Smooth muscle cell (in vitro differentiated cells): ENCODE data around the gene PLEKHO1. TPM values are rescaled to one million over a fixed set of nuclear protein-coding genes. Genes with fewer than 3 reads are reported as not detected.
"Not testable (repeated sequence)": the region's sequence is repeated elsewhere in the genome, so short reads cannot be mapped to it uniquely, and the experiment has no call there.

Experiments
- DNase-seq: peaks from one replicate; lab custom pipeline; 2025; ENCODE audit not compliant: unreplicated experiment; lab: John Stamatoyannopoulos, UW
- H2AFZ ChIP-seq: fragments of 200-600 bp; sonication (generic); 2 replicates; pipeline ENCODE4 v1.6.0; 2016; ENCODE audit warnings: antibody characterized with exemption, low read depth, mild to moderate bottlenecking
- H3F3A ChIP-seq: fragments of 200-600 bp; sonication (generic); 2 replicates; pipeline ENCODE4 v1.6.0; 2017; ENCODE audit warnings: antibody characterized with exemption, low read depth
- H3K27ac ChIP-seq: fragments of 200-600 bp; sonication (generic); 2 replicates; pipeline ENCODE4 v1.5.1; 2016; ENCODE audit warnings: low read depth, mild to moderate bottlenecking
- H3K27me3 ChIP-seq: fragments of 200-600 bp; sonication (generic); 2 replicates; pipeline ENCODE4 v1.6.1; 2016; ENCODE audit warnings: low read depth, mild to moderate bottlenecking
- H3K36me3 ChIP-seq: fragments of 200-600 bp; sonication (generic); 2 replicates; pipeline ENCODE4 v1.5.1; 2016; ENCODE audit warnings: low read depth
- H3K4me1 ChIP-seq: fragments of 200-600 bp; sonication (generic); 2 replicates; pipeline ENCODE4 v1.5.1; 2016; ENCODE audit warnings: low read depth
- H3K4me2 ChIP-seq: fragments of 200-600 bp; sonication (generic); 2 replicates; pipeline ENCODE4 v1.6.0; 2016; ENCODE audit warnings: mild to moderate bottlenecking
- H3K4me3 ChIP-seq: fragments of 200-600 bp; sonication (generic); 2 replicates; pipeline ENCODE4 v1.5.1; 2016; ENCODE audit warnings: mild to moderate bottlenecking
- H3K79me2 ChIP-seq: fragments of 200-600 bp; sonication (generic); 2 replicates; pipeline ENCODE4 v1.6.0; 2016; ENCODE audit warnings: low read depth, mild to moderate bottlenecking
- H3K9ac ChIP-seq: fragments of 200-600 bp; sonication (generic); 2 replicates; pipeline ENCODE4 v1.6.0; 2016; ENCODE audit warnings: low read depth
- H3K9me3 ChIP-seq: fragments of 200-600 bp; sonication (generic); replicated peaks from 2 replicates; pipeline ENCODE4 v1.5.1; 2016; ENCODE audit warnings: low read depth
- H4K20me1 ChIP-seq: fragments of 200-600 bp; sonication (generic); 2 replicates; pipeline ENCODE4 v1.6.0; 2016; ENCODE audit warnings: low read depth
- CTCF ChIP-seq: fragments of 200-600 bp; sonication (generic); IDR thresholded peaks from 2 replicates; pipeline ENCODE4 v1.5.1; 2017; ENCODE audit warnings: borderline replicate concordance, mild to moderate bottlenecking, antibody characterized with exemption; ENCODE audit not compliant: insufficient read depth, poor library complexity, severe bottlenecking
- WGBS: methylation state at CpG from one replicate; pipeline ENCODE4 v1.1.7; 2016; ENCODE audit warnings: low lambda C conversion rate; 5-methylcytosine and 5-hydroxymethylcytosine counted together
- polyA plus RNA-seq: library from polyadenylated mRNA; unstranded; fragments of >200 nt; fragmentation: Nextera tagmentation; extraction: Ambion mirVana; gene quantifications from 2 replicates; pipeline ENCODE4 v1.2.1, GENCODE V29; 2016
- total RNA-seq: library from RNA; depleted of rRNA; stranded (reverse); fragments of >200 nt; gene quantifications from 2 replicates; pipeline ENCODE4 v1.2.3, GENCODE V29; 2014

PLEKHO1 gene
- total and polyA plus RNA-seq, 2 experiments from 2014 or later = 48.5 to 75.5 TPM

- no peaks in the 10 kb centered on the region for H3K36me3 ChIP-seq
- H4K20me1 ChIP-seq = no peaks in the 10 kb centered on the region
- H2AFZ ChIP-seq = no peak overlapping the region
- no peak for DNase-seq
- no peaks in the 10 kb centered on the region for H3F3A ChIP-seq
- no peak overlapping the region for H3K4me2 ChIP-seq
- 95% methylated on average over 5 of the region's 5 CpGs for whole genome bisulfite sequencing
- no peak overlapping the region for H3K4me3 ChIP-seq
- no peaks in the 10 kb centered on the region for H3K27me3 ChIP-seq
- no peak overlapping the region for H3K27ac ChIP-seq
- no peak for TF ChIP-seq CTCF
- no peaks in the 10 kb centered on the region for H3K4me1 ChIP-seq
- no peak overlapping the region for H3K9ac ChIP-seq
- no peaks in the 10 kb centered on the region for H3K79me2 ChIP-seq
- H3K9me3 ChIP-seq = no peaks in the 10 kb centered on the region
Measured at GRCh38 chr1:150138044-150138443, 11.7 kb upstream of the PLEKHO1 start.

GRCh38 chr1:150141452-150141851 is 8.3 kb upstream of the PLEKHO1 start:
- H3K79me2 ChIP-seq = no peaks in the 10 kb centered on the region
- H3K27me3 ChIP-seq = no peaks in the 10 kb centered on the region
- H3F3A ChIP-seq = no peaks in the 10 kb centered on the region
- no peak overlapping the region for H3K9ac ChIP-seq
- H3K4me3 ChIP-seq = no peak overlapping the region
- no peak for DNase-seq
- no peak overlapping the region for H3K4me2 ChIP-seq
- no peak overlapping the region for H2AFZ ChIP-seq
- H3K36me3 ChIP-seq = no peaks in the 10 kb centered on the region
- no peaks in the 10 kb centered on the region for H4K20me1 ChIP-seq
- no peak for TF ChIP-seq CTCF
- no peaks in the 10 kb centered on the region for H3K4me1 ChIP-seq
- no peak overlapping the region for H3K27ac ChIP-seq
- no peaks in the 10 kb centered on the region for H3K9me3 ChIP-seq

GRCh38 chr1:150142083-150142482 is 7.6 kb upstream of the PLEKHO1 start:
- Histone ChIP-seq H3K9me3 (no peaks in the 10 kb centered on the region), H3F3A (no peaks in the 10 kb centered on the region), H3K27ac (no peak overlapping the region), H3K4me3 (no peak overlapping the region), H3K4me2 (no peak overlapping the region), H3K36me3 (no peaks in the 10 kb centered on the region), H3K9ac (no peak overlapping the region), H2AFZ (no peak overlapping the region), H3K79me2 (no peaks in the 10 kb centered on the region), H3K27me3 (no peaks in the 10 kb centered on the region), H3K4me1 (no peaks in the 10 kb centered on the region), H4K20me1 (no peaks in the 10 kb centered on the region)
- DNase-seq = no peak
- no peak for TF ChIP-seq CTCF

- no peak overlapping the region for H3K4me2 ChIP-seq
- no peak for DNase-seq
- no peaks in the 10 kb centered on the region for H3K9me3 ChIP-seq
- H3K27me3 ChIP-seq = no peaks in the 10 kb centered on the region
- H3K27ac ChIP-seq = no peak overlapping the region
- H3K9ac ChIP-seq = no peak overlapping the region
- no peaks in the 10 kb centered on the region for H3K79me2 ChIP-seq
- 81% methylated on average over 5 of the region's 5 CpGs for WGBS
- no peaks in the 10 kb centered on the region for H4K20me1 ChIP-seq
- peaks cover 8% of the 10 kb centered on the region for H3F3A ChIP-seq
- H3K36me3 ChIP-seq = no peaks in the 10 kb centered on the region
- no peak overlapping the region for H3K4me3 ChIP-seq
- no peak overlapping the region for H2AFZ ChIP-seq
- no peaks in the 10 kb centered on the region for H3K4me1 ChIP-seq
- TF ChIP-seq CTCF = no peak
Measured at GRCh38 chr1:150144606-150145005, 5.1 kb upstream of the PLEKHO1 start.

GRCh38 chr1:150146016-150146415 is 3.7 kb upstream of the PLEKHO1 start:
- not testable (repeated sequence) for H3K79me2 ChIP-seq, H3K4me1 ChIP-seq, H4K20me1 ChIP-seq, H2AFZ ChIP-seq, H3F3A ChIP-seq, H3K4me2 ChIP-seq, H3K27me3 ChIP-seq, H3K36me3 ChIP-seq, DNase-seq, H3K4me3 ChIP-seq, H3K27ac ChIP-seq, H3K9me3 ChIP-seq, H3K9ac ChIP-seq
- WGBS = 87% methylated on average over 5 of the region's 5 CpGs
